ENCODE results near the gene NFATC3.
A peak's percentile ranks its signal among the peaks of the same experiment; 100 is the strongest.

The NFATC3 gene

DNA sequence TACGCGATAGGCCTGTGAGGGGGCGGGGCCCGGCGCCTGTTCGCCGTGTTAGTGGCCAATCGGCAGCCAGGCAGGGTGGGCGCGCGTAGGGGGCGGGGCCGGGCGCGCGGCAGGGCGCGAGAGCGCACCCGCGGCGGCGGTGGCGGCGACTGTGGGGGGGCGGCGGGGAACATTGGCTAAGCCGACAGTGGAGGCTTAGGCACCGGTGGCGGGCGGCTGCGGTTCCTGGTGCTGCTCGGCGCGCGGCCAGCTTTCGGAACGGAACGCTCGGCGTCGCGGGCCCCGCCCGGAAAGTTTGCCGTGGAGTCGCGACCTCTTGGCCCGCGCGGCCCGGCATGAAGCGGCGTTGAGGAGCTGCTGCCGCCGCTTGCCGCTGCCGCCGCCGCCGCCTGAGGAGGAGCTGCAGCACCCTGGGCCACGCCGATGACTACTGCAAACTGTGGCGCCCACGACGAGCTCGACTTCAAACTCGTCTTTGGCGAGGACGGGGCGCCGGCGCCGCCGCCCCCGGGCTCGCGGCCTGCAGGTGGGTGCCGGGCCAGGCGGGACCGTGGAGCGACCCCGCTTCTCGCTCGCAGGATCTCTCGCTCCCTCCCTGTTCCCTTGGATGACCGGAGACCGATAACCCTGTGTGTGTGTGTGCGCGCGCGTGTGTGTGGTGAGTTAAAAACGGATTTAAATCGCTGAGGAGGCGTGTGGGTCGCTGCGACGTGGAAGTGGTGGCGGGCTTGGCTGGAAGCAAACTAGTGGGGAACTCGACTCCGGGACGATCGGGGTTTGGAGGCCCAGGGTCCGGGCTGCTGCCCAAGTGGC, at the start of gene NFATC3:
TSS of gene NFATC3 (plus strand) at position 112 of the 813 bp plus-strand sequence. CDS start at position 424, 312 bp downstream.
- Histone ChIP-seq H3K9me3 (ENCODE audit: control insufficient read depth, insufficient read depth, low read length) (no peaks in the 10 kb centered on the region), H3K9ac (ENCODE audit: low read depth, low read length) (peak within 1 kb of the TSS; percentile 99), H3K4me1 (ENCODE audit: insufficient read depth, low read length) (peaks cover 9% of the 10 kb centered on the region), H3K36me3 (ENCODE audit: insufficient read depth, low read length) (no peaks in the 10 kb centered on the region)

GRCh38 chr16:68037841-68038597, 47.2 kb upstream of the NFATC3 start:
- no peak overlapping the region for H3K9ac ChIP-seq (ENCODE audit: low read depth, low read length)
- no peaks in the 10 kb centered on the region for H3K4me1 ChIP-seq (ENCODE audit: insufficient read depth, low read length)
- H3K36me3 ChIP-seq (ENCODE audit: insufficient read depth, low read length), result no peaks in the 10 kb centered on the region; the same call in 1 of the 2 replicates

GRCh38 chr16:68040506-68041288, 44.5 kb upstream of the NFATC3 start:
- H3K36me3 ChIP-seq (ENCODE audit: insufficient read depth, low read length), result no peaks in the 10 kb centered on the region; the same call in 1 of the 2 replicates
- no peaks in the 10 kb centered on the region for H3K4me1 ChIP-seq (ENCODE audit: insufficient read depth, low read length)
- no peaks in the 10 kb centered on the region for H3K9me3 ChIP-seq (ENCODE audit: control insufficient read depth, insufficient read depth, low read length)
- H3K9ac ChIP-seq (ENCODE audit: low read depth, low read length), result no peak overlapping the region

More at GRCh38 chr16:68037841-68038597, 47.2 kb upstream of the NFATC3 start:
- no peaks in the 10 kb centered on the region for H3K9me3 ChIP-seq (ENCODE audit: control insufficient read depth, insufficient read depth, low read length)

DNA sequence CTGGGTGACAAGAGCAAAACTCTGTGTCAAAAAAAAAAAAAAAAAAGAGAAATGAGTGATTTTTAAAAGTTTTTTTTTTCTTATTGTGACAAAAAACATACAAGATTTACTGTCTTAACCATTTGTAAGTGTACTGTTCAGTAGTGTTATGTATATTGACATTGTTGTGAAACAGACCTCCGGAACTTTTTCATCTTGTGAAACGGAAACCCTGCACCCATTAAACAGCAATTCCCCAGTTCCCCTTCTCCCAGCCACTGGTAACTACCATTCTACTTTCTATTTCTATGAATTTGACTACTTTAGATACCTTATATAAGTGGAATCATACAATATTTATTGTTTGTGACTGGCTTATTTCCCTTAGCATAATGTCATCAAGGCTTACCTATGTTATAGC, 43.4 kb upstream of the NFATC3 start:
- H3K4me1 ChIP-seq (ENCODE audit: insufficient read depth, low read length), result no peaks in the 10 kb centered on the region
- H3K9ac ChIP-seq (ENCODE audit: low read depth, low read length), result no peak overlapping the region
- H3K9me3 ChIP-seq (ENCODE audit: control insufficient read depth, insufficient read depth, low read length), result no peaks in the 10 kb centered on the region
- no peaks in the 10 kb centered on the region; the same call in 1 of the 2 replicates for H3K36me3 ChIP-seq (ENCODE audit: insufficient read depth, low read length)

DNA sequence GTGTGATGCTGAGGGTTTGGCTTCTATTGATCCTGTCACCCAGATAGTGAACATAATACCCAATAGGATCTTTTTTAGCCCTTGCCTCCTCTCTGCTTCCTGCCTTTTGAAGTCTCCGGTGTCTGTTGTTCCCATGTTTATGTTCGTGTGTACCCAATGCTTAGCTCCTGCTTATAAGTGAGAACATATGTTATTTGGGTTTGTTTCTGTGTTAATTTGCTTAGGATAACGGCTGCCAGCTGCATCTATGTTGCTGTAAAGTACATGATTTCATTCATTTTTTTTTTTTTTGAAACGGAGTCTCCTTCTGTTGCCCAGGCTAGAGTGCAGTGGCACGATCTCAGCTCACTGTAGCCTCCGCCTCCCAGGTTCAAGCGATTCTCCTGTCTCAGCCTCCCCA, 39.1 kb upstream of the NFATC3 start:
- H3K4me1 ChIP-seq (ENCODE audit: insufficient read depth, low read length), result no peaks in the 10 kb centered on the region
- no peaks in the 10 kb centered on the region for H3K9me3 ChIP-seq (ENCODE audit: control insufficient read depth, insufficient read depth, low read length)
- H3K9ac ChIP-seq (ENCODE audit: low read depth, low read length), result no peak overlapping the region
- H3K36me3 ChIP-seq (ENCODE audit: insufficient read depth, low read length), result no peaks in the 10 kb centered on the region; the same call in 1 of the 2 replicates

- Histone ChIP-seq H3K9me3 (ENCODE audit: control insufficient read depth, insufficient read depth, low read length) (no peaks in the 10 kb centered on the region), H3K36me3 (ENCODE audit: insufficient read depth, low read length) (peaks cover 3% of the 10 kb centered on the region; the same call in 1 of the 2 replicates), H3K4me1 (ENCODE audit: insufficient read depth, low read length) (no peaks in the 10 kb centered on the region), H3K9ac (ENCODE audit: low read depth, low read length) (no peak overlapping the region)
Observed at GRCh38 chr16:68047987-68048386, 37.2 kb upstream of the NFATC3 start.

GRCh38 chr16:68049449-68049848, 35.7 kb upstream of the NFATC3 start:
- H3K36me3 ChIP-seq (ENCODE audit: insufficient read depth, low read length), result peaks cover 3% of the 10 kb centered on the region; the same call in 1 of the 2 replicates
- no peaks in the 10 kb centered on the region for H3K4me1 ChIP-seq (ENCODE audit: insufficient read depth, low read length)
- no peaks in the 10 kb centered on the region for H3K9me3 ChIP-seq (ENCODE audit: control insufficient read depth, insufficient read depth, low read length)
- H3K9ac ChIP-seq (ENCODE audit: low read depth, low read length), result no peak overlapping the region

- H3K36me3 ChIP-seq (ENCODE audit: insufficient read depth, low read length), result peaks cover 5% of the 10 kb centered on the region; the same call in 1 of the 2 replicates
- H3K9me3 ChIP-seq (ENCODE audit: control insufficient read depth, insufficient read depth, low read length), result no peaks in the 10 kb centered on the region
- H3K4me1 ChIP-seq (ENCODE audit: insufficient read depth, low read length), result no peaks in the 10 kb centered on the region
- no peak overlapping the region for H3K9ac ChIP-seq (ENCODE audit: low read depth, low read length)
Observed at GRCh38 chr16:68055395-68055794, 29.8 kb upstream of the NFATC3 start.

DNA sequence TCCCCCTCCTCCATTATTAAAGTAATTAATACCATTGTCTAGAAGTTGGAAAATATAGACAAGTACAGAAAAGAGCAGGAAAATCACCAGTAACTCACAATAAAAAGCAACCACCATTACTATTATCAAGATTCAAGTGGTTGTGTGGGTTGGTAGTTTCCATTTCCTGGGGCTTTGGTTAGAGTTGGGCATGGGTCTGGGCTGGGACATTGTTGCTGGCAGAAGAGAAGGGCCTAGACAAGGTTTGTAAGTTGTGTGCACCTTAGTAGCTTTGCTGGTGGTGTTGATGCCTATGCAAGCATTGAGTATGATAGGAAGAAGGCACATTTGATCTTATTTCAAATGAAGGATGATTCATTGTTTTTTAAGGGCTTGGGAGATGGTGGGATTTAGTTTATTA, 25.4 kb upstream of the NFATC3 start:
- Histone ChIP-seq H3K4me1 (ENCODE audit: insufficient read depth, low read length) (no peaks in the 10 kb centered on the region), H3K36me3 (ENCODE audit: insufficient read depth, low read length) (0 out of 2 replicates have a peak, but pooled peaks cover 2% of the 10 kb centered on the region), H3K9me3 (ENCODE audit: control insufficient read depth, insufficient read depth, low read length) (no peaks in the 10 kb centered on the region), H3K9ac (ENCODE audit: low read depth, low read length) (no peak overlapping the region)

- Histone ChIP-seq H3K4me1 (ENCODE audit: insufficient read depth, low read length) (no peaks in the 10 kb centered on the region), H3K9ac (ENCODE audit: low read depth, low read length) (no peak overlapping the region), H3K9me3 (ENCODE audit: control insufficient read depth, insufficient read depth, low read length) (no peaks in the 10 kb centered on the region), H3K36me3 (ENCODE audit: insufficient read depth, low read length) (no peaks in the 10 kb centered on the region)
Observed at GRCh38 chr16:68061396-68061795, 23.8 kb upstream of the NFATC3 start.

DNA sequence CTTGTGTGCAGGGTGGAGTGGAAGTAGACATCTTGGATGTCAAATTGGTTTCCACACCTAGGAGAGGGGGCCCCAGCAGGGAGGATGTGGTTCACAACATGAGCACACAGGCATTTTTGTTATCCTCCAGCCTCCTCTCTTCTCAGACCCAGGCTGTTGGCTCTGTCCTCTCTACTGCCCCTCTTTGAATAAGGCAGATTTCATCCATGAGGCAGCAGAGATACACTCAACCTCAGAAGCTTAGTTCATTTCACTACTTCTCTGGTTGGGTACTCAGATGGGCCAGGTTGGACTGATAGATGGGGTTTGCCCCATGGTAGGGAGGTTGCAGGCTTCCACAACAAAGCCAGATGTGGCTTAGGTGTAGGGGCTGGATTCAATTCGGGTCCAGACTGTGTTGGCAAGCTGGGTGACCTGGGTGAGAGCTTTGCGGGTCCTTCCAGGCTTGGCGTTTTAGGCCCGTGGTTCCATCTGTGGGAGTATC, 22.2 kb upstream of the NFATC3 start:
- H3K36me3 ChIP-seq (ENCODE audit: insufficient read depth, low read length), result peaks cover 2% of the 10 kb centered on the region; the same call in 1 of the 2 replicates
- no peaks in the 10 kb centered on the region for H3K4me1 ChIP-seq (ENCODE audit: insufficient read depth, low read length)
- H3K9me3 ChIP-seq (ENCODE audit: control insufficient read depth, insufficient read depth, low read length), result no peaks in the 10 kb centered on the region
- H3K9ac ChIP-seq (ENCODE audit: low read depth, low read length), result no peak overlapping the region

DNA sequence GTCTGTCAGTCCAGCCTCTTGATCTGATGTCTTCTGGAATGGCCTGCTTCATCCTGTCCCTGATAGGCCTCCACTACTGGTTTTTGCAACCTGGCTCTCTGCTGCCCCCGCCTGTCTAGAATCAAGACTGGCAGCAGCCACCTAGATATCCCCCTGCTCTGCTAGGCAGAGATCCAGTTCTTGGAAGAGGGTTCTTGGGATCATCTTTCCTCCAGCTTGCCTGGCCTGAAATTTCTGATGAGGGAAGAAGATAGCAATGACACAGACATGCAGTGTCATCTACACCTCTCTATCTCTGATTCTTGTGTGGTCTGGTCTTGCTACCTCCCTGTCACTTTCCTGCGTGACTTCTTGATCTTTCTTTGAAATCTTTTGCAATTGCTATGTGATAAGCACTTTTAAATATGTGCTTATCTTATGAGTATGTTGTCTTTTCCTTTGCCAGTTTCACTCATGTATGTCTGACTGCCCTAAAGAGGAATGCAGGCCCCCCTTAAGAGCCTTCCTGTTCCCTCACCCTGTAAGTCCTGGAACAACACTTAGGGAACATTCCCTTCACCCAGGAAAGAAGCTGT, 20.3 kb upstream of the NFATC3 start:
- H3K9ac ChIP-seq (ENCODE audit: low read depth, low read length), result no peak overlapping the region
- peaks cover 4% of the 10 kb centered on the region; the same call in 1 of the 2 replicates for H3K36me3 ChIP-seq (ENCODE audit: insufficient read depth, low read length)
- no peaks in the 10 kb centered on the region for H3K4me1 ChIP-seq (ENCODE audit: insufficient read depth, low read length)
- H3K9me3 ChIP-seq (ENCODE audit: control insufficient read depth, insufficient read depth, low read length), result no peaks in the 10 kb centered on the region

- no peak overlapping the region for H3K9ac ChIP-seq (ENCODE audit: low read depth, low read length)
- no peaks in the 10 kb centered on the region for H3K9me3 ChIP-seq (ENCODE audit: control insufficient read depth, insufficient read depth, low read length)
- H3K4me1 ChIP-seq (ENCODE audit: insufficient read depth, low read length), result no peaks in the 10 kb centered on the region
- peaks cover 7% of the 10 kb centered on the region; the same call in 1 of the 2 replicates for H3K36me3 ChIP-seq (ENCODE audit: insufficient read depth, low read length)
Observed at GRCh38 chr16:68065716-68066305, 19.4 kb upstream of the NFATC3 start.

Measured in ES-I3 (cell line).